K562 (cell line): ENCODE results near the gene SYNGR3. TPM values are rescaled to one million over a fixed set of nuclear protein-coding genes. Genes with fewer than 3 reads are reported as not detected.
A peak's percentile ranks its signal among the peaks of the same experiment; 100 is the strongest.

ENCODE experiments used
- LEF1 ChIP-seq: fragments of 450-650 bp; IDR thresholded peaks from 2 replicates; pipeline ENCODE4 v1.6.1; 2016; ENCODE audit warnings: mild to moderate bottlenecking
- NONO ChIP-seq, 2 experiments: fragments of 200-400 bp in 1 of 2; fragments of 450-650 bp in 1 of 2; formaldehyde crosslinking in 1 of 2; IDR thresholded peaks; 2 replicates each; pipeline ENCODE4 v1.6.1; 2017; ENCODE audit warnings: low read depth in 2 of 2, mild to moderate bottlenecking in 2 of 2, moderate library complexity in 2 of 2, low read length in 1 of 2
- NUFIP1 ChIP-seq: fragments of 450-650 bp; IDR thresholded peaks from 2 replicates; pipeline ENCODE4 v1.6.1; 2018; ENCODE audit not compliant: partially characterized antibody
- RBBP5 ChIP-seq: fragments of 200-600 bp; sonication (generic); IDR thresholded peaks from 2 replicates; pipeline ENCODE4 v1.6.1; 2012; ENCODE audit warnings: borderline replicate concordance, mild to moderate bottlenecking, low read length, control low read depth, inconsistent platforms; ENCODE audit not compliant: insufficient read depth, poor library complexity, severe bottlenecking
- RBFOX2 ChIP-seq: fragments of 200-400 bp; formaldehyde crosslinking; IDR thresholded peaks from 2 replicates; pipeline ENCODE4 v1.6.1; 2017; ENCODE audit warnings: low read depth, mild to moderate bottlenecking, low read length, moderate library complexity
- RNF2 ChIP-seq: sonication (generic); IDR thresholded peaks from 2 replicates; pipeline ENCODE4 v1.6.1; 2016
- TSHZ1 ChIP-seq: fragments of 250-450 bp; sonication (Bioruptor Pico); IDR thresholded peaks from 2 replicates; pipeline ENCODE4 v1.4.0; 2020; ENCODE audit warnings: mild to moderate bottlenecking, moderate library complexity
- ZNF436 ChIP-seq: fragments of 250-450, 450-650 bp; sonication (Bioruptor Pico); formaldehyde crosslinking; IDR thresholded peaks from 2 replicates; pipeline ENCODE4 v1.7.0; 2020; ENCODE audit warnings: mild to moderate bottlenecking
- ZNF639 ChIP-seq, 2 experiments: fragments of 200-800 bp in 1 of 2; sonication (Bioruptor generic) in 1 of 2; sonication (generic) in 1 of 2; formaldehyde crosslinking in 1 of 2; IDR thresholded peaks in 1 of 2; conservative IDR thresholded peaks in 1 of 2; 2 replicates each; pipeline versions ENCODE4 v1.5.0 to v1.6.1; 2016 to 2020; ENCODE audit warnings: missing compliant biosample characterization in 1 of 2, missing genetic modification characterization in 1 of 2, missing genetic modification reagents in 1 of 2
- polyA plus RNA-seq, 8 experiments: library from polyadenylated mRNA; depleted of rRNA in 4 of 8; stranded (reverse) in 5 of 8; unstranded in 3 of 8; fragments of >200 nt; fragmentation: Nextera tagmentation in 2 of 8; fragmentation: Illumina TruSeq in 1 of 8; extraction: Ambion mirVana in 2 of 8; extraction: Trizol in 1 of 8; gene quantifications; 2 replicates each; pipeline versions ENCODE4 v1.2.1 to v1.2.3, GENCODE V29; 2011 to 2014; ENCODE audit warnings: inconsistent platforms in 1 of 8, missing spikeins in 1 of 8
- total RNA-seq, 7 experiments: library from RNA; depleted of rRNA in 6 of 7; stranded (reverse); fragments of >200 nt in 6 of 7; fragmentation: Illumina TruSeq in 2 of 7; extraction: Trizol in 2 of 7; gene quantifications; 2 replicates each; pipeline versions ENCODE4 v1.2.1 to v1.2.3, GENCODE V29; 2011 to 2021; ENCODE audit warnings: low replicate concordance in 1 of 7
- TF ChIP-seq, protein P1 (sequence below): fragments of 450-650 bp; IDR thresholded peaks from 2 replicates; pipeline ENCODE4 v1.7.1; 2018; ENCODE audit warnings: mild to moderate bottlenecking, low read depth; ENCODE audit not compliant: partially characterized antibody
- TF ChIP-seq, protein P2 (sequence below): sonication (generic); formaldehyde crosslinking; IDR thresholded peaks from 2 replicates; pipeline ENCODE4 v1.8.0; 2022; ENCODE audit warnings: mild to moderate bottlenecking, missing genetic modification reagents
- TF ChIP-seq, protein P3 (sequence below): sonication (generic); formaldehyde crosslinking; IDR thresholded peaks from 2 replicates; pipeline ENCODE4 v1.5.0; 2020; ENCODE audit warnings: missing genetic modification reagents
- TF ChIP-seq, protein P4 (sequence below): fragments of 250-450 bp; sonication (Bioruptor Pico); IDR thresholded peaks from 2 replicates; pipeline ENCODE4 v1.8.0; 2022; ENCODE audit warnings: moderate library complexity, mild to moderate bottlenecking, inconsistent platforms
- TF ChIP-seq, protein P5 (sequence below): sonication (generic); formaldehyde crosslinking; IDR thresholded peaks from 2 replicates; pipeline ENCODE4 v1.9.0; 2022; ENCODE audit warnings: mild to moderate bottlenecking, missing genetic modification reagents

Gene SYNGR3
- total and polyA plus RNA-seq, 9 of the 15 experiments (the other 6 are each of a cell fraction or from before 2014, with no cell fraction given), result 3.7 to 69.2 (median 36.3) TPM

DNA sequence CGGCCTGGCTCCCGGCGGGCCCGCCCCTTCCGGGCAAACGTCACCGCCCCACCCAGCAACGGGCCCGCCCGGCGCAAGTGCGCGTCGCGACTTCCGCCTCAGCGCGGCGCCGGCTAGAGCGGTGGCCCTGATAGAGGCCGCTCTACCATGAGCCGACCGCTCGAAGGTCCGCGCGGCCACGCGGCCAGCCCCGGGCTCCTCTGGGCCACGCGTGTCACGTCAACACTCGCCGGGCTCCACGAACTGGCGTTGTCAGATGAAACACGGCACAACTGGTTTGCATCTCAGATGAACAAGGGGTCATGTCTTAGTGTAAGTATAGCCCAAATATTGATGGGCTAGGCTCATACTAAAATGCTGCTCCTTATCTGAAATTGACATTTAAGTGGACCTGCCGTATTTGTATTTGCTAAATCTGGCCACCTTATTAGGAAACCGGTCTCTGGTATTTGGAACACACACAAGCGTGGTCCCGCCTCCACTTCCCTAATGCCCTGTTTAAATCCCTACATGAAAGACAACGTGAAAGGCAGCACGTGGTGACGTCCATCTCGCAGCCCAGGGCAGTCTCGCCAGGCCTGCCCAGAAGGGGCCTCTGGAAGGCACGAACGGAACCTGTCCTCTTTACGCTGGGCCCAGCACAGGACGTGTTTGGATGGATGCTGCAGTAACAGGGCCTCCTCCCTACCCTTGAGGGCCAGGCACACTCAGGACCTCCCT lies 20.2 kb downstream of the SYNGR3 start, which contains the start of gene ZNF598 (continued):
- TF ChIP-seq TSHZ1 (CRISPR knock-in tag) (no peak), RBBP5 (peak; percentile 79), RBFOX2 (peak; percentile 98), NUFIP1 (no peak), ZNF436 (no peak), RNF2 (peak; percentile 32; the same call in 1 of the 2 replicates), NONO (IDR thresholded peaks at IDR 0.05; ENCODE audit: low read depth in 2 of 2, low read length in 1 of 2) (peak; percentile 53 to 81; a peak in 1 of 4 replicates), ZNF639 (CRISPR knock-in tag; conservative IDR thresholded peaks at IDR 0.05 in 1 of 2, IDR thresholded peaks at IDR 0.05 in 1 of 2) (peak in 1 of 2 experiments; percentile 97; a peak in 2 of 4 replicates), LEF1 (peak; percentile 36; the same call in 1 of the 2 replicates)
- TF ChIP-seq, protein P1, sequence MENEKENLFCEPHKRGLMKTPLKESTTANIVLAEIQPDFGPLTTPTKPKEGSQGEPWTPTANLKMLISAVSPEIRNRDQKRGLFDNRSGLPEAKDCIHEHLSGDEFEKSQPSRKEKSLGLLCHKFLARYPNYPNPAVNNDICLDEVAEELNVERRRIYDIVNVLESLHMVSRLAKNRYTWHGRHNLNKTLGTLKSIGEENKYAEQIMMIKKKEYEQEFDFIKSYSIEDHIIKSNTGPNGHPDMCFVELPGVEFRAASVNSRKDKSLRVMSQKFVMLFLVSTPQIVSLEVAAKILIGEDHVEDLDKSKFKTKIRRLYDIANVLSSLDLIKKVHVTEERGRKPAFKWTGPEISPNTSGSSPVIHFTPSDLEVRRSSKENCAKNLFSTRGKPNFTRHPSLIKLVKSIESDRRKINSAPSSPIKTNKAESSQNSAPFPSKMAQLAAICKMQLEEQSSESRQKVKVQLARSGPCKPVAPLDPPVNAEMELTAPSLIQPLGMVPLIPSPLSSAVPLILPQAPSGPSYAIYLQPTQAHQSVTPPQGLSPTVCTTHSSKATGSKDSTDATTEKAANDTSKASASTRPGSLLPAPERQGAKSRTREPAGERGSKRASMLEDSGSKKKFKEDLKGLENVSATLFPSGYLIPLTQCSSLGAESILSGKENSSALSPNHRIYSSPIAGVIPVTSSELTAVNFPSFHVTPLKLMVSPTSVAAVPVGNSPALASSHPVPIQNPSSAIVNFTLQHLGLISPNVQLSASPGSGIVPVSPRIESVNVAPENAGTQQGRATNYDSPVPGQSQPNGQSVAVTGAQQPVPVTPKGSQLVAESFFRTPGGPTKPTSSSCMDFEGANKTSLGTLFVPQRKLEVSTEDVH, result peak; percentile 60
- TF ChIP-seq, protein P2, sequence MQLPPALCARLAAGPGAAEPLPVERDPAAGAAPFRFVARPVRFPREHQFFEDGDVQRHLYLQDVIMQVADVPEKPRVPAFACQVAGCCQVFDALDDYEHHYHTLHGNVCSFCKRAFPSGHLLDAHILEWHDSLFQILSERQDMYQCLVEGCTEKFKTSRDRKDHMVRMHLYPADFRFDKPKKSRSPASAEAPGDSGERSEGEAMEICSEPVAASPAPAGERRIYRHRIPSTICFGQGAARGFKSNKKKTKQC (CRISPR knock-in tag), result peak; percentile 26; the same call in 1 of the 2 replicates
- TF ChIP-seq, protein P3, sequence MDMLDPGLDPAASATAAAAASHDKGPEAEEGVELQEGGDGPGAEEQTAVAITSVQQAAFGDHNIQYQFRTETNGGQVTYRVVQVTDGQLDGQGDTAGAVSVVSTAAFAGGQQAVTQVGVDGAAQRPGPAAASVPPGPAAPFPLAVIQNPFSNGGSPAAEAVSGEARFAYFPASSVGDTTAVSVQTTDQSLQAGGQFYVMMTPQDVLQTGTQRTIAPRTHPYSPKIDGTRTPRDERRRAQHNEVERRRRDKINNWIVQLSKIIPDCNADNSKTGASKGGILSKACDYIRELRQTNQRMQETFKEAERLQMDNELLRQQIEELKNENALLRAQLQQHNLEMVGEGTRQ, result peak; percentile 35; the same call in 1 of the 2 replicates
- TF ChIP-seq, protein P4, sequence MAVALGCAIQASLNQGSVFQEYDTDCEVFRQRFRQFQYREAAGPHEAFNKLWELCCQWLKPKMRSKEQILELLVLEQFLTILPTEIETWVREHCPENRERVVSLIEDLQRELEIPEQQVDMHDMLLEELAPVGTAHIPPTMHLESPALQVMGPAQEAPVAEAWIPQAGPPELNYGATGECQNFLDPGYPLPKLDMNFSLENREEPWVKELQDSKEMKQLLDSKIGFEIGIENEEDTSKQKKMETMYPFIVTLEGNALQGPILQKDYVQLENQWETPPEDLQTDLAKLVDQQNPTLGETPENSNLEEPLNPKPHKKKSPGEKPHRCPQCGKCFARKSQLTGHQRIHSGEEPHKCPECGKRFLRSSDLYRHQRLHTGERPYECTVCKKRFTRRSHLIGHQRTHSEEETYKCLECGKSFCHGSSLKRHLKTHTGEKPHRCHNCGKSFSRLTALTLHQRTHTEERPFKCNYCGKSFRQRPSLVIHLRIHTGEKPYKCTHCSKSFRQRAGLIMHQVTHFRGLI (CRISPR knock-in tag), result no peak
- TF ChIP-seq, protein P5, sequence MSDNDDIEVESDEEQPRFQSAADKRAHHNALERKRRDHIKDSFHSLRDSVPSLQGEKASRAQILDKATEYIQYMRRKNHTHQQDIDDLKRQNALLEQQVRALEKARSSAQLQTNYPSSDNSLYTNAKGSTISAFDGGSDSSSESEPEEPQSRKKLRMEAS (CRISPR knock-in tag), result peak; percentile 96
